ENCODE data around the gene TCAP.
"Not testable (repeated sequence)": the region's sequence is repeated elsewhere in the genome, so short reads cannot be mapped to it uniquely, and the experiment has no call there.

Gene TCAP

GRCh38 chr17:39677542-39678339 is 12.6 kb downstream of the TCAP start:
- no peak overlapping the region for H3K27ac ChIP-seq
- DNase-seq (ENCODE audit: low read depth, low spot score): no peak

GRCh38 chr17:39678340-39679116 is 13.4 kb downstream of the TCAP start:
- no peak for DNase-seq (ENCODE audit: low read depth, low spot score)
- no peak overlapping the region for H3K27ac ChIP-seq

- no peak overlapping the region for H3K27ac ChIP-seq
- no peak for DNase-seq (ENCODE audit: low read depth, low spot score)
Observed at GRCh38 chr17:39679521-39680192, 14.5 kb downstream of the TCAP start.

- H3K27ac ChIP-seq: no peak overlapping the region
- no peak for DNase-seq (ENCODE audit: low read depth, low spot score)
Observed at GRCh38 chr17:39683295-39683939, 18.3 kb downstream of the TCAP start.

GRCh38 chr17:39684369-39685192 is 19.4 kb downstream of the TCAP start:
- H3K27ac ChIP-seq: no peak overlapping the region
- no peak for DNase-seq (ENCODE audit: low read depth, low spot score)

GRCh38 chr17:39687101-39687545 is 22.0 kb downstream of the TCAP start:
- DNase-seq (ENCODE audit: low read depth, low spot score): no peak
- peak overlapping the region; percentile 81 for H3K27ac ChIP-seq

- DNase-seq (ENCODE audit: low read depth, low spot score): no peak
- H3K27ac ChIP-seq: peak within 1 kb of the TSS; percentile 81
Observed at GRCh38 chr17:39687546-39688474, 22.7 kb downstream of the TCAP start, which contains the start of gene PGAP3. PGAP3 (minus strand) TSS chr17:39688057; CDS start chr17:39688014, 43 bp downstream.

- no peak for DNase-seq (ENCODE audit: low read depth, low spot score)
- H3K27ac ChIP-seq: peak overlapping the region; percentile 81
Observed at GRCh38 chr17:39688475-39688835, 23.3 kb downstream of the TCAP start.

GRCh38 chr17:39688945-39689344 is 23.8 kb downstream of the TCAP start:
- no peak for DNase-seq (ENCODE audit: low read depth, low spot score)
- H3K27ac ChIP-seq: peak overlapping the region; percentile 81

GRCh38 chr17:39694593-39694992 is 29.4 kb downstream of the TCAP start:
- H3K27ac ChIP-seq: no peak overlapping the region

GRCh38 chr17:39695089-39695474 is 29.9 kb downstream of the TCAP start:
- DNase-seq (ENCODE audit: low read depth, low spot score): no peak
- H3K27ac ChIP-seq: no peak overlapping the region

More at GRCh38 chr17:39694593-39694992, 29.4 kb downstream of the TCAP start:
- no peak for DNase-seq (ENCODE audit: low read depth, low spot score)

GRCh38 chr17:39696731-39697130 is 31.6 kb downstream of the TCAP start:
- no peak for DNase-seq (ENCODE audit: low read depth, low spot score)

GRCh38 chr17:39697961-39698360 is 32.8 kb downstream of the TCAP start:
- DNase-seq (ENCODE audit: low read depth, low spot score): no peak
- no peak overlapping the region for H3K27ac ChIP-seq

More at GRCh38 chr17:39696731-39697130, 31.6 kb downstream of the TCAP start:
- no peak overlapping the region for H3K27ac ChIP-seq

GRCh38 chr17:39699157-39699817 is 34.1 kb downstream of the TCAP start:
- peak overlapping the region; percentile 56 for H3K27ac ChIP-seq
- not testable (repeated sequence) for DNase-seq (ENCODE audit: low read depth, low spot score)

GRCh38 chr17:39699818-39700147 is 34.6 kb downstream of the TCAP start, which contains the start of gene ERBB2:
ERBB2 (plus strand) TSS chr17:39700064; CDS start chr17:39700239, 175 bp downstream.
- no peak for DNase-seq (ENCODE audit: low read depth, low spot score)
- H3K27ac ChIP-seq: peak within 1 kb of the TSS; percentile 56

- peak overlapping the region; percentile 56 for H3K27ac ChIP-seq
- DNase-seq (ENCODE audit: low read depth, low spot score): no peak
Observed at GRCh38 chr17:39700148-39700987, 35.2 kb downstream of the TCAP start.

Data from epithelial cell of prostate (primary cell).